ENCODE results near the gene DCUN1D1.
"Not testable (repeated sequence)": the region's sequence is repeated elsewhere in the genome, so short reads cannot be mapped to it uniquely, and the experiment has no call there.

Gene DCUN1D1

GRCh38 chr3:183006396-183007002 is 26.2 kb upstream of the DCUN1D1 start:
- H3K9me3 ChIP-seq (ENCODE audit: control insufficient read depth, low read length) = no peaks in the 10 kb centered on the region
- H3K27ac ChIP-seq (ENCODE audit: low read depth, low read length, severe bottlenecking) = no peak overlapping the region
- no peaks in the 10 kb centered on the region for H3K4me1 ChIP-seq (ENCODE audit: control insufficient read depth, insufficient read depth, low read length, poor library complexity, severe bottlenecking)
- H3K4me3 ChIP-seq (ENCODE audit: extremely low read depth, insufficient read depth, low read length, poor library complexity, severe bottlenecking) = no peak overlapping the region
- WGBS, 2 experiments (ENCODE audit: insufficient coverage in 2 of 2) = 77 to 83% methylated on average over 6 to 7 of the region's 10 CpGs
- no peaks in the 10 kb centered on the region for H3K36me3 ChIP-seq (ENCODE audit: control insufficient read depth, insufficient read depth, low read length)

GRCh38 chr3:182999767-183000166 is 19.4 kb upstream of the DCUN1D1 start:
- Histone ChIP-seq H3K9me3 (ENCODE audit: control insufficient read depth, low read length) (no peaks in the 10 kb centered on the region), H3K36me3 (ENCODE audit: control insufficient read depth, insufficient read depth, low read length) (no peaks in the 10 kb centered on the region), H3K4me3 (ENCODE audit: extremely low read depth, insufficient read depth, low read length, poor library complexity, severe bottlenecking) (no peak overlapping the region), H3K4me1 (ENCODE audit: control insufficient read depth, insufficient read depth, low read length, poor library complexity, severe bottlenecking) (no peaks in the 10 kb centered on the region), H3K27ac (ENCODE audit: low read depth, low read length, severe bottlenecking) (no peak overlapping the region)
- WGBS, 2 experiments (ENCODE audit: insufficient coverage in 2 of 2) = 88 to 100% methylated on average over 1 of the region's 1 CpG

- not testable (repeated sequence) for H3K4me3 ChIP-seq (ENCODE audit: extremely low read depth, insufficient read depth, low read length, poor library complexity, severe bottlenecking); H3K4me1 ChIP-seq (ENCODE audit: control insufficient read depth, insufficient read depth, low read length, poor library complexity, severe bottlenecking); H3K27ac ChIP-seq (ENCODE audit: low read depth, low read length, severe bottlenecking); H3K36me3 ChIP-seq (ENCODE audit: control insufficient read depth, insufficient read depth, low read length); H3K9me3 ChIP-seq (ENCODE audit: control insufficient read depth, low read length)
- 83% methylated on average over 2 of the region's 4 CpGs; no CpG with 5 or more reads in 1 of the 2 experiments for WGBS, 2 experiments (ENCODE audit: insufficient coverage in 2 of 2)
These were observed 13.3 kb upstream of the DCUN1D1 start for GRCh38 chr3:182993486-182994201.

- no peaks in the 10 kb centered on the region for H3K36me3 ChIP-seq (ENCODE audit: control insufficient read depth, insufficient read depth, low read length)
- no peaks in the 10 kb centered on the region for H3K4me1 ChIP-seq (ENCODE audit: control insufficient read depth, insufficient read depth, low read length, poor library complexity, severe bottlenecking)
- no peaks in the 10 kb centered on the region for H3K9me3 ChIP-seq (ENCODE audit: control insufficient read depth, low read length)
- 92 to 100% methylated on average over 2 of the region's 3 CpGs for WGBS, 2 experiments (ENCODE audit: insufficient coverage in 2 of 2)
- no peak overlapping the region for H3K4me3 ChIP-seq (ENCODE audit: extremely low read depth, insufficient read depth, low read length, poor library complexity, severe bottlenecking)
- H3K27ac ChIP-seq (ENCODE audit: low read depth, low read length, severe bottlenecking) = no peak overlapping the region
These were observed 9.2 kb upstream of the DCUN1D1 start for GRCh38 chr3:182989566-182989965.

- WGBS, 2 experiments (ENCODE audit: insufficient coverage in 2 of 2) = 91% methylated on average over 3 to 5 of the region's 6 CpGs
- peaks cover 3% of the 10 kb centered on the region for H3K4me1 ChIP-seq (ENCODE audit: control insufficient read depth, insufficient read depth, low read length, poor library complexity, severe bottlenecking)
These were observed 5.7 kb upstream of the DCUN1D1 start for GRCh38 chr3:182986021-182986420.

GRCh38 chr3:182983876-182984275 is 3.5 kb upstream of the DCUN1D1 start:
- no peaks in the 10 kb centered on the region for H3K9me3 ChIP-seq (ENCODE audit: control insufficient read depth, low read length)
- no peaks in the 10 kb centered on the region for H3K36me3 ChIP-seq (ENCODE audit: control insufficient read depth, insufficient read depth, low read length)
- H3K4me3 ChIP-seq (ENCODE audit: extremely low read depth, insufficient read depth, low read length, poor library complexity, severe bottlenecking) = no peak overlapping the region
- peaks cover 3% of the 10 kb centered on the region for H3K4me1 ChIP-seq (ENCODE audit: control insufficient read depth, insufficient read depth, low read length, poor library complexity, severe bottlenecking)
- no peak overlapping the region for H3K27ac ChIP-seq (ENCODE audit: low read depth, low read length, severe bottlenecking)

More at GRCh38 chr3:182986021-182986420, 5.7 kb upstream of the DCUN1D1 start:
- Histone ChIP-seq H3K36me3 (ENCODE audit: control insufficient read depth, insufficient read depth, low read length) (no peaks in the 10 kb centered on the region), H3K4me3 (ENCODE audit: extremely low read depth, insufficient read depth, low read length, poor library complexity, severe bottlenecking) (no peak overlapping the region), H3K9me3 (ENCODE audit: control insufficient read depth, low read length) (no peaks in the 10 kb centered on the region), H3K27ac (ENCODE audit: low read depth, low read length, severe bottlenecking) (no peak overlapping the region)

GRCh38 chr3:182981038-182981380 is 671 bp upstream of the DCUN1D1 start:
- peak overlapping the region; percentile 55 for H3K4me3 ChIP-seq (ENCODE audit: extremely low read depth, insufficient read depth, low read length, poor library complexity, severe bottlenecking)
- no peaks in the 10 kb centered on the region for H3K9me3 ChIP-seq (ENCODE audit: control insufficient read depth, low read length)
- peaks cover 12% of the 10 kb centered on the region for H3K4me1 ChIP-seq (ENCODE audit: control insufficient read depth, insufficient read depth, low read length, poor library complexity, severe bottlenecking)
- no peak overlapping the region for H3K27ac ChIP-seq (ENCODE audit: low read depth, low read length, severe bottlenecking)
- WGBS, 2 experiments (ENCODE audit: insufficient coverage in 2 of 2) = 91 to 100% methylated on average over 5 to 6 of the region's 10 CpGs
- no peaks in the 10 kb centered on the region for H3K36me3 ChIP-seq (ENCODE audit: control insufficient read depth, insufficient read depth, low read length)

GRCh38 chr3:182979674-182980191 is 605 bp downstream of the DCUN1D1 start:
- Histone ChIP-seq H3K4me3 (ENCODE audit: extremely low read depth, insufficient read depth, low read length, poor library complexity, severe bottlenecking) (peak overlapping the region; percentile 55), H3K36me3 (ENCODE audit: control insufficient read depth, insufficient read depth, low read length) (no peaks in the 10 kb centered on the region), H3K27ac (ENCODE audit: low read depth, low read length, severe bottlenecking) (no peak overlapping the region), H3K9me3 (ENCODE audit: control insufficient read depth, low read length) (no peaks in the 10 kb centered on the region), H3K4me1 (ENCODE audit: control insufficient read depth, insufficient read depth, low read length, poor library complexity, severe bottlenecking) (peaks cover 12% of the 10 kb centered on the region)
- 0% methylated on average over 8 to 11 of the region's 29 CpGs for WGBS, 2 experiments (ENCODE audit: insufficient coverage in 2 of 2)

GRCh38 chr3:182979103-182979673 is 1.1 kb downstream of the DCUN1D1 start:
- Histone ChIP-seq H3K4me1 (ENCODE audit: control insufficient read depth, insufficient read depth, low read length, poor library complexity, severe bottlenecking) (peaks cover 12% of the 10 kb centered on the region), H3K27ac (ENCODE audit: low read depth, low read length, severe bottlenecking) (no peak overlapping the region), H3K9me3 (ENCODE audit: control insufficient read depth, low read length) (no peaks in the 10 kb centered on the region), H3K36me3 (ENCODE audit: control insufficient read depth, insufficient read depth, low read length) (no peaks in the 10 kb centered on the region), H3K4me3 (ENCODE audit: extremely low read depth, insufficient read depth, low read length, poor library complexity, severe bottlenecking) (peak overlapping the region; percentile 55)
- WGBS, 2 experiments (ENCODE audit: insufficient coverage in 2 of 2) = 0 to 3% methylated on average over 2 to 9 of the region's 10 CpGs

GRCh38 chr3:182978387-182978786 is 2.0 kb downstream of the DCUN1D1 start:
- H3K4me3 ChIP-seq (ENCODE audit: extremely low read depth, insufficient read depth, low read length, poor library complexity, severe bottlenecking) = peak overlapping the region; percentile 55
- 58 to 100% methylated on average over 1 to 4 of the region's 5 CpGs for WGBS, 2 experiments (ENCODE audit: insufficient coverage in 2 of 2)

GRCh38 chr3:182973047-182973446 is 7.3 kb downstream of the DCUN1D1 start:
- no peak overlapping the region for H3K27ac ChIP-seq (ENCODE audit: low read depth, low read length, severe bottlenecking)
- H3K4me1 ChIP-seq (ENCODE audit: control insufficient read depth, insufficient read depth, low read length, poor library complexity, severe bottlenecking) = peaks cover under 1% of the 10 kb centered on the region
- H3K9me3 ChIP-seq (ENCODE audit: control insufficient read depth, low read length) = no peaks in the 10 kb centered on the region
- WGBS, 2 experiments (ENCODE audit: insufficient coverage in 2 of 2) = 82% methylated on average over 2 of the region's 5 CpGs; no CpG with 5 or more reads in 1 of the 2 experiments
- H3K4me3 ChIP-seq (ENCODE audit: extremely low read depth, insufficient read depth, low read length, poor library complexity, severe bottlenecking) = no peak overlapping the region
- H3K36me3 ChIP-seq (ENCODE audit: control insufficient read depth, insufficient read depth, low read length) = no peaks in the 10 kb centered on the region

More at GRCh38 chr3:182978387-182978786, 2.0 kb downstream of the DCUN1D1 start:
- H3K4me1 ChIP-seq (ENCODE audit: control insufficient read depth, insufficient read depth, low read length, poor library complexity, severe bottlenecking) = peaks cover 12% of the 10 kb centered on the region
- no peaks in the 10 kb centered on the region for H3K36me3 ChIP-seq (ENCODE audit: control insufficient read depth, insufficient read depth, low read length)
- H3K27ac ChIP-seq (ENCODE audit: low read depth, low read length, severe bottlenecking) = no peak overlapping the region
- H3K9me3 ChIP-seq (ENCODE audit: control insufficient read depth, low read length) = no peaks in the 10 kb centered on the region
